Measurements from ENCODE around the gene ZBTB20. TPM values are rescaled to one million over a fixed set of nuclear protein-coding genes. Genes with fewer than 3 reads are reported as not detected.

Gene ZBTB20
- total and polyA plus RNA-seq, 5 donors from 2014 or later, result 10.1 to 58.2 (median 13.2) TPM

- Histone ChIP-seq H3K4me3 (ENCODE audit: low read depth, low read length) (no peak overlapping the region), H3K9me3 (ENCODE audit: control insufficient read depth in 2 of 2, low read length in 2 of 2) (no peaks in the 10 kb centered on the region), H3K36me3 (ENCODE audit: control insufficient read depth, insufficient read depth, low read length) (no peaks in the 10 kb centered on the region), H3K27ac (ENCODE audit: insufficient read depth, low read length, poor library complexity, severe bottlenecking) (no peak overlapping the region), H3K4me1 (ENCODE audit: control insufficient read depth, insufficient read depth, low read length, poor library complexity, severe bottlenecking) (no peaks in the 10 kb centered on the region), H3K27me3 (ENCODE audit: control insufficient read depth, insufficient read depth, low read length) (no peaks in the 10 kb centered on the region)
- peaks cover 16% of the 10 kb centered on the region for H3K36me3 Mint-ChIP-seq
- peaks cover 0 to 11% (median 8%) of the 10 kb centered on the region in 4 donors for H3K4me1 Mint-ChIP-seq
- H3K27me3 Mint-ChIP-seq, result no peaks in the 10 kb centered on the region
- no peaks in the 10 kb centered on the region for H3K9me3 Mint-ChIP-seq
- DNase-seq (peak in 1 of 3 donors; percentile 16), ATAC-seq (ENCODE audit: low read depth in 2 of 2) (no peak)
- peak overlapping the region in 2 of 3 donors; percentile 42 to 89 for H3K27ac Mint-ChIP-seq
- no peak overlapping the region for H3K4me3 Mint-ChIP-seq
These were observed 782.1 kb downstream of the ZBTB20 start for GRCh38 chr3:114364806-114365654.

GRCh38 chr3:114363554-114364202 is 783.4 kb downstream of the ZBTB20 start:
- ATAC-seq (ENCODE audit: low read depth in 2 of 2) (no peak), DNase-seq (no peak)
- H3K27ac Mint-ChIP-seq, result peak overlapping the region in 1 of 3 donors; percentile 42
- Histone ChIP-seq H3K36me3 (ENCODE audit: control insufficient read depth, insufficient read depth, low read length) (no peaks in the 10 kb centered on the region), H3K27ac (ENCODE audit: insufficient read depth, low read length, poor library complexity, severe bottlenecking) (no peak overlapping the region), H3K4me3 (ENCODE audit: low read depth, low read length) (no peak overlapping the region), H3K9me3 (ENCODE audit: control insufficient read depth in 2 of 2, low read length in 2 of 2) (no peaks in the 10 kb centered on the region), H3K4me1 (ENCODE audit: control insufficient read depth, insufficient read depth, low read length, poor library complexity, severe bottlenecking) (no peaks in the 10 kb centered on the region), H3K27me3 (ENCODE audit: control insufficient read depth, insufficient read depth, low read length) (no peaks in the 10 kb centered on the region)
- H3K4me3 Mint-ChIP-seq, result no peak overlapping the region
- H3K36me3 Mint-ChIP-seq, result peaks cover 12% of the 10 kb centered on the region
- H3K4me1 Mint-ChIP-seq, result peaks cover 0 to 11% (median 8%) of the 10 kb centered on the region in 4 donors
- H3K27me3 Mint-ChIP-seq, result no peaks in the 10 kb centered on the region
- no peaks in the 10 kb centered on the region for H3K9me3 Mint-ChIP-seq

GRCh38 chr3:114362815-114363214 is 784.3 kb downstream of the ZBTB20 start:
- no peak overlapping the region for H3K4me3 ChIP-seq (ENCODE audit: low read depth, low read length)
- H3K27ac Mint-ChIP-seq, result peak overlapping the region in 1 of 3 donors; percentile 51
- H3K27ac ChIP-seq (ENCODE audit: insufficient read depth, low read length, poor library complexity, severe bottlenecking), result no peak overlapping the region
- H3K27me3 ChIP-seq (ENCODE audit: control insufficient read depth, insufficient read depth, low read length), result no peaks in the 10 kb centered on the region
- H3K4me1 ChIP-seq (ENCODE audit: control insufficient read depth, insufficient read depth, low read length, poor library complexity, severe bottlenecking), result no peaks in the 10 kb centered on the region
- H3K9me3 ChIP-seq (ENCODE audit: control insufficient read depth in 2 of 2, low read length in 2 of 2), result no peaks in the 10 kb centered on the region
- H3K27me3 Mint-ChIP-seq, result no peaks in the 10 kb centered on the region
- H3K4me1 Mint-ChIP-seq, result peaks cover 0 to 11% (median 8%) of the 10 kb centered on the region in 4 donors
- ATAC-seq (ENCODE audit: low read depth in 2 of 2), result peak in 1 of 2 donors; percentile 28
- H3K4me3 Mint-ChIP-seq, result no peak overlapping the region
- peak in 1 of 3 donors; percentile 53 for DNase-seq
- H3K36me3 ChIP-seq (ENCODE audit: control insufficient read depth, insufficient read depth, low read length), result no peaks in the 10 kb centered on the region
- H3K9me3 Mint-ChIP-seq, result no peaks in the 10 kb centered on the region
- peaks cover 12% of the 10 kb centered on the region for H3K36me3 Mint-ChIP-seq

- ATAC-seq (ENCODE audit: low read depth in 2 of 2) (no peak), DNase-seq (no peak)
- H3K4me3 ChIP-seq (ENCODE audit: low read depth, low read length), result no peak overlapping the region
- peaks cover 7% of the 10 kb centered on the region for H3K36me3 Mint-ChIP-seq
- peaks cover 0 to 11% (median 8%) of the 10 kb centered on the region in 4 donors for H3K4me1 Mint-ChIP-seq
- H3K27ac Mint-ChIP-seq, result no peak overlapping the region
- no peaks in the 10 kb centered on the region for H3K36me3 ChIP-seq (ENCODE audit: control insufficient read depth, insufficient read depth, low read length)
- H3K4me3 Mint-ChIP-seq, result no peak overlapping the region
- no peaks in the 10 kb centered on the region for H3K4me1 ChIP-seq (ENCODE audit: control insufficient read depth, insufficient read depth, low read length, poor library complexity, severe bottlenecking)
- H3K27ac ChIP-seq (ENCODE audit: insufficient read depth, low read length, poor library complexity, severe bottlenecking), result no peak overlapping the region
- no peaks in the 10 kb centered on the region for H3K27me3 Mint-ChIP-seq
- H3K27me3 ChIP-seq (ENCODE audit: control insufficient read depth, insufficient read depth, low read length), result no peaks in the 10 kb centered on the region
- H3K9me3 ChIP-seq (ENCODE audit: control insufficient read depth in 2 of 2, low read length in 2 of 2), result no peaks in the 10 kb centered on the region
- H3K9me3 Mint-ChIP-seq, result no peaks in the 10 kb centered on the region
These were observed 785.7 kb downstream of the ZBTB20 start for GRCh38 chr3:114361391-114361790.

GRCh38 chr3:114356525-114356924 is 790.6 kb downstream of the ZBTB20 start:
- no peak for DNase-seq
- Mint-ChIP-seq H3K4me3 (no peak overlapping the region), H3K27ac (no peak overlapping the region), H3K36me3 (peaks cover 12% of the 10 kb centered on the region), H3K4me1 (no peaks in the 10 kb centered on the region), H3K27me3 (no peaks in the 10 kb centered on the region), H3K9me3 (no peaks in the 10 kb centered on the region)
- H3K9me3 ChIP-seq (ENCODE audit: control insufficient read depth in 2 of 2, low read length in 2 of 2), result no peaks in the 10 kb centered on the region
- H3K4me3 ChIP-seq (ENCODE audit: low read depth, low read length), result no peak overlapping the region
- H3K27ac ChIP-seq (ENCODE audit: insufficient read depth, low read length, poor library complexity, severe bottlenecking), result no peak overlapping the region
- ATAC-seq (ENCODE audit: low read depth in 2 of 2), result no peak
- H3K4me1 ChIP-seq (ENCODE audit: control insufficient read depth, insufficient read depth, low read length, poor library complexity, severe bottlenecking), result no peaks in the 10 kb centered on the region
- peaks cover 6% of the 10 kb centered on the region for H3K36me3 ChIP-seq (ENCODE audit: control insufficient read depth, insufficient read depth, low read length)
- no peaks in the 10 kb centered on the region for H3K27me3 ChIP-seq (ENCODE audit: control insufficient read depth, insufficient read depth, low read length)

- H3K4me1 Mint-ChIP-seq, result no peaks in the 10 kb centered on the region
- no peak overlapping the region for H3K27ac Mint-ChIP-seq
- no peaks in the 10 kb centered on the region for H3K9me3 Mint-ChIP-seq
- H3K27me3 Mint-ChIP-seq, result no peaks in the 10 kb centered on the region
- Histone ChIP-seq H3K9me3 (ENCODE audit: control insufficient read depth in 2 of 2, low read length in 2 of 2) (no peaks in the 10 kb centered on the region), H3K4me3 (ENCODE audit: low read depth, low read length) (no peak overlapping the region), H3K27ac (ENCODE audit: insufficient read depth, low read length, poor library complexity, severe bottlenecking) (no peak overlapping the region), H3K4me1 (ENCODE audit: control insufficient read depth, insufficient read depth, low read length, poor library complexity, severe bottlenecking) (no peaks in the 10 kb centered on the region), H3K36me3 (ENCODE audit: control insufficient read depth, insufficient read depth, low read length) (peaks cover 10% of the 10 kb centered on the region), H3K27me3 (ENCODE audit: control insufficient read depth, insufficient read depth, low read length) (no peaks in the 10 kb centered on the region)
- peaks cover 13% of the 10 kb centered on the region for H3K36me3 Mint-ChIP-seq
- ATAC-seq (ENCODE audit: low read depth in 2 of 2), result no peak
- no peak overlapping the region for H3K4me3 Mint-ChIP-seq
- no peak for DNase-seq
These were observed 791.0 kb downstream of the ZBTB20 start for GRCh38 chr3:114356066-114356465.

GRCh38 chr3:114355653-114356052 is 791.4 kb downstream of the ZBTB20 start:
- Mint-ChIP-seq H3K27ac (no peak overlapping the region), H3K4me3 (no peak overlapping the region), H3K9me3 (no peaks in the 10 kb centered on the region), H3K4me1 (no peaks in the 10 kb centered on the region), H3K27me3 (no peaks in the 10 kb centered on the region), H3K36me3 (peaks cover 13% of the 10 kb centered on the region)
- DNase-seq (no peak), ATAC-seq (ENCODE audit: low read depth in 2 of 2) (no peak)
- H3K27ac ChIP-seq (ENCODE audit: insufficient read depth, low read length, poor library complexity, severe bottlenecking), result no peak overlapping the region
- H3K4me3 ChIP-seq (ENCODE audit: low read depth, low read length), result no peak overlapping the region
- no peaks in the 10 kb centered on the region for H3K9me3 ChIP-seq (ENCODE audit: control insufficient read depth in 2 of 2, low read length in 2 of 2)
- no peaks in the 10 kb centered on the region for H3K4me1 ChIP-seq (ENCODE audit: control insufficient read depth, insufficient read depth, low read length, poor library complexity, severe bottlenecking)
- H3K27me3 ChIP-seq (ENCODE audit: control insufficient read depth, insufficient read depth, low read length), result no peaks in the 10 kb centered on the region
- H3K36me3 ChIP-seq (ENCODE audit: control insufficient read depth, insufficient read depth, low read length), result peaks cover 13% of the 10 kb centered on the region

Data from CD4-positive, CD25-positive, alpha-beta regulatory T cell (primary cell).